Spleen (tissue), 11 donors: ENCODE data around the gene RNLS. TPM values are rescaled to one million over a fixed set of nuclear protein-coding genes. Genes with fewer than 3 reads are reported as not detected.
A peak's percentile ranks its signal among the peaks of the same experiment; 100 is the strongest.

Experiments used
- DNase-seq: peaks from one replicate; pipeline ENCODE4 v3.0.0-alpha.2; 2020
- H3K27ac ChIP-seq, 8 donors: fragments of 200-600 bp; sonication (generic) in 7 of 8; 1 replicate in 4 of 8; 2 replicates in 4 of 8; pipeline versions ENCODE4 v1.5.0 to v1.8.0; 2016 to 2021; ENCODE audit warnings: inconsistent platforms in 4 of 8, mild to moderate bottlenecking in 4 of 8, moderate library complexity in 1 of 8
- H3K27me3 ChIP-seq, 7 donors: fragments of 200-600 bp; sonication (generic) in 6 of 7; replicated peaks in 1 of 7; 1 replicate in 4 of 7; 2 replicates in 3 of 7; pipeline versions ENCODE4 v1.5.0 to v1.8.0; 2016 to 2021; ENCODE audit warnings: inconsistent platforms in 3 of 7, mild to moderate bottlenecking in 1 of 7
- H3K36me3 ChIP-seq, 6 donors: fragments of 200-600 bp; sonication (generic) in 5 of 6; 1 replicate in 4 of 6; 2 replicates in 2 of 6; pipeline versions ENCODE4 v1.5.0 to v1.8.0; 2016 to 2021; ENCODE audit warnings: inconsistent platforms in 2 of 6
- H3K4me1 ChIP-seq, 6 donors: fragments of 200-600 bp; sonication (generic) in 5 of 6; 1 replicate in 3 of 6; 2 replicates in 3 of 6; pipeline versions ENCODE4 v1.5.0 to v1.8.0; 2016 to 2021; ENCODE audit warnings: inconsistent platforms in 3 of 6
- H3K4me3 ChIP-seq, 8 donors: fragments of 200-600 bp; sonication (generic) in 7 of 8; 1 replicate in 4 of 8; 2 replicates in 4 of 8; pipeline versions ENCODE4 v1.5.0 to v1.8.0; 2016 to 2021; ENCODE audit warnings: inconsistent platforms in 4 of 8, mild to moderate bottlenecking in 4 of 8, moderate library complexity in 2 of 8
- H3K9me3 ChIP-seq, 8 donors: fragments of 200-600 bp; sonication (generic) in 7 of 8; 1 replicate in 4 of 8; 2 replicates in 4 of 8; pipeline versions ENCODE4 v1.5.0 to v1.8.0; 2016 to 2021; ENCODE audit warnings: inconsistent platforms in 4 of 8
- CTCF ChIP-seq, 11 experiments: fragments of 200-600 bp in 7 of 11; fragments of 450-650 bp in 4 of 11; sonication (generic) in 4 of 11; IDR thresholded peaks in 8 of 11; conservative IDR thresholded peaks in 3 of 11; 1 replicate in 7 of 11; 2 replicates in 4 of 11; pipeline versions ENCODE4 v1.4.0 to v1.8.0; 2016 to 2021; ENCODE audit warnings: antibody characterized with exemption in 11 of 11, inconsistent platforms in 4 of 11, mild to moderate bottlenecking in 1 of 11
- POLR2A ChIP-seq, 3 donors: fragments of 450-650 bp; IDR thresholded peaks; one replicate each; pipeline ENCODE4 v1.5.1; 2017; ENCODE audit warnings: antibody characterized with exemption in 3 of 3, mild to moderate bottlenecking in 1 of 3
- POLR2AphosphoS5 ChIP-seq, 3 donors: sonication (generic); formaldehyde crosslinking; IDR thresholded peaks; one replicate each; pipeline ENCODE4 v1.5.1; 2017; ENCODE audit warnings: antibody characterized with exemption in 3 of 3
- WGBS, 5 donors: extraction: QIAGEN DNeasy Blood & Tissue Kit in 3 of 5; methylation state at CpG; one replicate each; pipeline versions ENCODE4 v1.1.5 to v1.1.7; 2013 to 2018; 5-methylcytosine and 5-hydroxymethylcytosine counted together
- intact Hi-C: fragments of 100-400 bp; cut with DNase I; formaldehyde crosslinking; loops from one replicate; pipeline ENCODE4 v1.15.0; 2023; ENCODE audit warnings: low total_unique reads
- polyA plus RNA-seq, 3 donors: library from polyadenylated mRNA; stranded (reverse); fragments of 200-250 nt; gene quantifications; one replicate each; pipeline ENCODE4 v1.2.1, GENCODE V29; 2013
- total RNA-seq, 7 donors: library from RNA; depleted of rRNA in 3 of 7; stranded (reverse); fragments of >200 nt in 3 of 7; fragmentation: NEBNext Ultra II Directional in 4 of 7; extraction: Animal tissue kit (Norgen Biotek cat#: 25700) in 4 of 7; gene quantifications; one replicate each; pipeline versions ENCODE4 v1.1.0 to v1.2.1, GENCODE V29; 2016 to 2021
- donor health status: healthy with polysubstance abuse.
- donor health status: DM: no; HTN: no; CAD: no; lungs with moderate emphysema.
- donor health status: DM: no; HTN: no; CAD: no.
- donor health status: Bipolar disorder and iron deficiency.
- donor health status: healthy.
- donor health status: DM: no; HTN: no; CAD: no.
- donor health status: DM: yes; HTN: yes; CAD: no.

RNLS gene
- total and polyA plus RNA-seq, 10 donors, result 4.5 to 28.8 (median 8.5) TPM

- Histone ChIP-seq H3K27me3 (no peaks in the 10 kb centered on the region), H3K4me1 (no peaks in the 10 kb centered on the region), H3K36me3 (no peaks in the 10 kb centered on the region), H3K4me3 (no peak overlapping the region), H3K9me3 (no peaks in the 10 kb centered on the region), H3K27ac (no peak overlapping the region)
- 77 to 100% (median 87%) methylated on average over 1 of the region's 1 CpG for WGBS, 5 donors
- intact Hi-C loops, result no loop called here
- TF ChIP-seq POLR2A (IDR thresholded peaks at IDR 0.05), result no peak
- no peak for TF ChIP-seq CTCF (IDR thresholded peaks at IDR 0.05 in 8 of 11, conservative IDR thresholded peaks at IDR 0.05 in 3 of 11)
- TF ChIP-seq POLR2AphosphoS5 (IDR thresholded peaks at IDR 0.05), result no peak
- no peak for DNase-seq
These were observed 48.9 kb downstream of the RNLS start for GRCh38 chr10:88534072-88534665.

- H3K9me3 ChIP-seq, result no peaks in the 10 kb centered on the region
- no peak for TF ChIP-seq CTCF (IDR thresholded peaks at IDR 0.05 in 8 of 11, conservative IDR thresholded peaks at IDR 0.05 in 3 of 11)
- TF ChIP-seq POLR2AphosphoS5 (IDR thresholded peaks at IDR 0.05), result no peak
- TF ChIP-seq POLR2A (IDR thresholded peaks at IDR 0.05), result no peak
- H3K4me1 ChIP-seq, result no peaks in the 10 kb centered on the region
- 74 to 84% (median 81%) methylated on average over 4 of the region's 4 CpGs for WGBS, 5 donors
- H3K27me3 ChIP-seq, result no peaks in the 10 kb centered on the region
- intact Hi-C loops, result no loop called here
- no peaks in the 10 kb centered on the region for H3K36me3 ChIP-seq
- DNase-seq, result no peak
- H3K4me3 ChIP-seq, result no peak overlapping the region
- peak overlapping the region in 4 of 8 donors; percentile 3 to 43 (median 18) for H3K27ac ChIP-seq
These were observed 51.6 kb downstream of the RNLS start for GRCh38 chr10:88531392-88532052.

GRCh38 chr10:88530629-88531391 lies 52.3 kb downstream of the RNLS start:
- H3K9me3 ChIP-seq, result no peaks in the 10 kb centered on the region
- no peak overlapping the region for H3K4me3 ChIP-seq
- H3K27me3 ChIP-seq, result no peaks in the 10 kb centered on the region
- H3K4me1 ChIP-seq, result no peaks in the 10 kb centered on the region
- peak overlapping the region in 4 of 8 donors; percentile 3 to 43 (median 18) for H3K27ac ChIP-seq
- intact Hi-C loops, result no loop called here
- 90 to 95% (median 93%) methylated on average over 3 of the region's 3 CpGs for WGBS, 5 donors
- TF ChIP-seq CTCF (IDR thresholded peaks at IDR 0.05 in 8 of 11, conservative IDR thresholded peaks at IDR 0.05 in 3 of 11), result no peak
- no peak for TF ChIP-seq POLR2AphosphoS5 (IDR thresholded peaks at IDR 0.05)
- TF ChIP-seq POLR2A (IDR thresholded peaks at IDR 0.05), result no peak
- DNase-seq, result no peak
- H3K36me3 ChIP-seq, result no peaks in the 10 kb centered on the region

GRCh38 chr10:88530093-88530492 lies 53.0 kb downstream of the RNLS start:
- TF ChIP-seq CTCF (IDR thresholded peaks at IDR 0.05 in 8 of 11, conservative IDR thresholded peaks at IDR 0.05 in 3 of 11), result no peak
- TF ChIP-seq POLR2A (IDR thresholded peaks at IDR 0.05), result no peak
- no peak for TF ChIP-seq POLR2AphosphoS5 (IDR thresholded peaks at IDR 0.05)
- 72 to 88% (median 85%) methylated on average over 2 of the region's 2 CpGs for WGBS, 5 donors
- no peaks in the 10 kb centered on the region for H3K4me1 ChIP-seq
- H3K36me3 ChIP-seq, result no peaks in the 10 kb centered on the region
- H3K4me3 ChIP-seq, result no peak overlapping the region
- intact Hi-C loops, result no loop called here
- no peak overlapping the region for H3K27ac ChIP-seq
- no peaks in the 10 kb centered on the region for H3K27me3 ChIP-seq
- no peak for DNase-seq
- H3K9me3 ChIP-seq, result no peaks in the 10 kb centered on the region
